SK-N-SH treated with all-trans-retinoic acid at 6 μM for 48 hours (cell line): ENCODE data around the gene CACNA1A.

ENCODE experiments used
- ATAC-seq: fragments of 200-7000 bp; cut with Tn5 transposase; 3 replicates; pipeline ENCODE4 v1.9.1; 2020; ENCODE audit warnings: mild to moderate bottlenecking, moderate library complexity
- ARNTL ChIP-seq: fragments of 450-650 bp; formaldehyde crosslinking; IDR thresholded peaks from 2 replicates; pipeline ENCODE4 v1.5.0; 2020; ENCODE audit warnings: low read depth, mild to moderate bottlenecking, moderate library complexity, borderline replicate concordance
- BACH2 ChIP-seq: fragments of 250-450 bp; sonication (Bioruptor Pico); IDR thresholded peaks from 2 replicates; pipeline ENCODE4 v1.9.0; 2021; ENCODE audit warnings: mild to moderate bottlenecking, borderline replicate concordance
- CREB5 ChIP-seq: fragments of 250-450 bp; sonication (Bioruptor Pico); IDR thresholded peaks from 2 replicates; pipeline ENCODE4 v1.5.1; 2020; ENCODE audit warnings: low read depth, mild to moderate bottlenecking, moderate library complexity
- CSDC2 ChIP-seq: fragments of 250-450 bp; sonication (Bioruptor Pico); IDR thresholded peaks from 2 replicates; pipeline ENCODE4 v1.5.0; 2020; ENCODE audit warnings: mild to moderate bottlenecking, moderate library complexity
- ESRRG ChIP-seq: fragments of 250-450 bp; sonication (Bioruptor Pico); IDR thresholded peaks from 2 replicates; pipeline ENCODE4 v1.6.1; 2021; ENCODE audit warnings: mild to moderate bottlenecking
- ISL1 ChIP-seq: fragments of 250-450 bp; sonication (Bioruptor Pico); IDR thresholded peaks from 2 replicates; pipeline ENCODE4 v2.1.2; 2022; ENCODE audit warnings: mild to moderate bottlenecking, moderate library complexity
- OSR1 ChIP-seq: fragments of 250-450 bp; sonication (Bioruptor Pico); IDR thresholded peaks from 2 replicates; pipeline ENCODE4 v1.8.0; 2022; ENCODE audit warnings: moderate library complexity, mild to moderate bottlenecking, inconsistent platforms
- PATZ1 ChIP-seq: fragments of 250-450 bp; sonication (Bioruptor Pico); IDR thresholded peaks from 2 replicates; pipeline ENCODE4 v1.8.0; 2020; ENCODE audit warnings: mild to moderate bottlenecking, moderate library complexity, borderline replicate concordance
- PPARA ChIP-seq: fragments of 250-450 bp; sonication (Bioruptor Pico); IDR thresholded peaks from 2 replicates; pipeline ENCODE4 v1.5.0; 2020; ENCODE audit warnings: mild to moderate bottlenecking, borderline replicate concordance
- RARB ChIP-seq: fragments of 250-450 bp; sonication (Bioruptor Pico); IDR thresholded peaks from 2 replicates; pipeline ENCODE4 v1.8.0; 2021; ENCODE audit warnings: mild to moderate bottlenecking, moderate library complexity
- SNAI2 ChIP-seq: fragments of 250-450 bp; sonication (Bioruptor Pico); IDR thresholded peaks from 2 replicates; pipeline ENCODE4 v1.5.0; 2020; ENCODE audit warnings: mild to moderate bottlenecking, moderate library complexity
- TOX ChIP-seq: fragments of 250-450 bp; sonication (Bioruptor Pico); IDR thresholded peaks from 2 replicates; pipeline ENCODE4 v1.8.0; 2021; ENCODE audit warnings: mild to moderate bottlenecking, moderate library complexity, borderline replicate concordance
- TSHZ2 ChIP-seq: fragments of 250-450 bp; sonication (Bioruptor Pico); IDR thresholded peaks from 2 replicates; pipeline ENCODE4 v1.5.0; 2020; ENCODE audit warnings: mild to moderate bottlenecking, moderate library complexity
- ZC3H10 ChIP-seq: fragments of 250-450 bp; sonication (Bioruptor Pico); IDR thresholded peaks from 2 replicates; pipeline ENCODE4 v1.5.1; 2021; ENCODE audit warnings: mild to moderate bottlenecking, moderate library complexity
- ZFP30 ChIP-seq: fragments of 450-650 bp; formaldehyde crosslinking; IDR thresholded peaks from 2 replicates; pipeline ENCODE4 v1.5.0; 2022; ENCODE audit warnings: mild to moderate bottlenecking, moderate library complexity
- ZNF565 ChIP-seq: fragments of 450-650 bp; formaldehyde crosslinking; conservative IDR thresholded peaks from 2 replicates; pipeline ENCODE4 v1.5.0; 2020; ENCODE audit warnings: low read depth, mild to moderate bottlenecking, moderate library complexity
- ZNF70 ChIP-seq: fragments of 450-650 bp; formaldehyde crosslinking; IDR thresholded peaks from 2 replicates; pipeline ENCODE4 v1.5.0; 2020; ENCODE audit warnings: mild to moderate bottlenecking, moderate library complexity
- ZNF8 ChIP-seq: fragments of 450-650 bp; formaldehyde crosslinking; IDR thresholded peaks from 2 replicates; pipeline ENCODE4 v1.5.0; 2020; ENCODE audit warnings: mild to moderate bottlenecking, moderate library complexity
- TF ChIP-seq, protein P1 (sequence below): fragments of 250-450 bp; sonication (Bioruptor Pico); IDR thresholded peaks from 2 replicates; pipeline ENCODE4 v1.8.0; 2021; ENCODE audit warnings: low read depth, mild to moderate bottlenecking, moderate library complexity, borderline replicate concordance

CACNA1A gene

GRCh38 chr19:13282486-13283065 is 223.7 kb downstream of the CACNA1A start:
- no peak for TF ChIP-seq TSHZ2 (CRISPR knock-in tag)
- no peak for TF ChIP-seq TOX (CRISPR knock-in tag)
- TF ChIP-seq RARB (CRISPR knock-in tag): no peak
- no peak for TF ChIP-seq ISL1 (CRISPR knock-in tag)
- no peak for TF ChIP-seq ZC3H10 (CRISPR knock-in tag)
- no peak for TF ChIP-seq ZNF8 (CRISPR knock-in tag)
- no peak for TF ChIP-seq PATZ1 (CRISPR knock-in tag)
- TF ChIP-seq ESRRG (CRISPR knock-in tag): no peak
- no peak for TF ChIP-seq CSDC2
- no peak for TF ChIP-seq ZNF565 (CRISPR knock-in tag)
- TF ChIP-seq SNAI2 (CRISPR knock-in tag): no peak
- TF ChIP-seq ARNTL (CRISPR knock-in tag): no peak
- TF ChIP-seq, protein P1, sequence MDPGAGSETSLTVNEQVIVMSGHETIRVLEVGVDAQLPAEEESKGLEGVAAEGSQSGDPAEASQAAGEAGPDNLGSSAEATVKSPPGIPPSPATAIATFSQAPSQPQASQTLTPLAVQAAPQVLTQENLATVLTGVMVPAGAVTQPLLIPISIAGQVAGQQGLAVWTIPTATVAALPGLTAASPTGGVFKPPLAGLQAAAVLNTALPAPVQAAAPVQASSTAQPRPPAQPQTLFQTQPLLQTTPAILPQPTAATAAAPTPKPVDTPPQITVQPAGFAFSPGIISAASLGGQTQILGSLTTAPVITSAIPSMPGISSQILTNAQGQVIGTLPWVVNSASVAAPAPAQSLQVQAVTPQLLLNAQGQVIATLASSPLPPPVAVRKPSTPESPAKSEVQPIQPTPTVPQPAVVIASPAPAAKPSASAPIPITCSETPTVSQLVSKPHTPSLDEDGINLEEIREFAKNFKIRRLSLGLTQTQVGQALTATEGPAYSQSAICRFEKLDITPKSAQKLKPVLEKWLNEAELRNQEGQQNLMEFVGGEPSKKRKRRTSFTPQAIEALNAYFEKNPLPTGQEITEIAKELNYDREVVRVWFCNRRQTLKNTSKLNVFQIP (CRISPR knock-in tag): no peak
- TF ChIP-seq CREB5: no peak
- no peak for TF ChIP-seq ZNF70
- ATAC-seq: no peak; the same call in 2 of the 3 replicates

DNA sequence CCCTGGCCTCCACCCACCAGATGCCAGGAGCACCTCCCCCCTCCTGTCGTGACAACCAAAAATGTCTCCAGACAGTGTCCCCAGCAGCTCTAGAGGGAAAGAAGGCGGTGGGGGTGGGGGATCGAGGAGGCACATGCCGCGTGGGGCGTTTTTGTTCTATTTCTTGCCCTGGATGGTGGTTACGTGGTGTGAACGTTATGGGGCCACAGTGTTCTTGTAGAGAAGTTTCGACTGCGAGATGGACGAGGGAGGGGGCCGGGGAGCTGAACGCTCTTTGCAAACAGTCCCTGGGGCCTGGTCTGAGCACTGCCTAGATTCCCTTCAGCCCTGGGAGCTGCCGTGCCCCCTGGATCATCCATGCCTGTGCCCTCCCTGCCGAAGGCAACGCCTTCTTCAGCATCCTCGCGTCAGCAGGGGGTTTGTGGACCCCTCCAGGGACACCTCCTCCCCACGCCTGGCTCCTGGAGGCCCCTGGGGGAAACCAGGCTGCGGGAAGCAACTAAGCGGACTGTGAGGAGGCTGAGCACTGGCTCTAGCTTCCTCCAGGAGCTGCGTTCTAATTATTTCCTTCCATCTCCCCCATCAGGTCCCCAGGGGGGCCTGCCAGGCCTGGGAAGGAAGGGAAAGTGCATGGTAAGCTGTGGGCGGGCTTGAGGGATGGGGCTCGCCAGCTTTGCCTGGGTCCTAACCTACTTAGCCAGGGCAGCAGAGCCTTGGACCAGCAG is 224.6 kb downstream of the CACNA1A start:
- no peak for ATAC-seq
- TF ChIP-seq ZNF8 (CRISPR knock-in tag) (no peak), ZNF70 (no peak), ZFP30 (no peak), RARB (CRISPR knock-in tag) (no peak), ZC3H10 (CRISPR knock-in tag) (no peak), ZNF565 (CRISPR knock-in tag) (no peak), TOX (CRISPR knock-in tag) (no peak), BACH2 (CRISPR knock-in tag) (no peak), ISL1 (CRISPR knock-in tag) (no peak), PPARA (no peak), ARNTL (CRISPR knock-in tag) (no peak), ESRRG (CRISPR knock-in tag) (no peak), OSR1 (no peak), PATZ1 (CRISPR knock-in tag) (no peak)
